K562 (cell line): Measurements from ENCODE around the gene GPRIN3. TPM values are rescaled to one million over a fixed set of nuclear protein-coding genes. Genes with fewer than 3 reads are reported as not detected.
A peak's percentile ranks its signal among the peaks of the same experiment; 100 is the strongest.

Experiments used
- ATAC-seq: fragments of 200-7000 bp; cut with Tn5 transposase; 3 replicates; pipeline ENCODE4 v1.9.1; 2020; ENCODE audit warnings: moderate library complexity
- BruUV-seq: library from RNA; stranded (reverse); fragments of 400-500 nt; replicated peaks from 2 replicates; lab custom pipeline; 2021; lab: Mats Ljungman, UMichigan
- CTCF ChIA-PET: fragments of 300-600 bp; formaldehyde crosslinking; extraction: SDS; loops from one replicate; lab custom pipeline; 2021; ENCODE audit warnings: low intra/inter-chr PET ratio; lab: Yijun Ruan, JAX
- POLR2A ChIA-PET: fragments of 300-600, 350-650 bp; sonication (Branson Sonifier 250); formaldehyde crosslinking; extraction: SDS; loops from one replicate; lab custom pipeline; 2021; ENCODE audit warnings: antibody characterized with exemption, inconsistent platforms; lab: Yijun Ruan, JAX
- DNase-seq, 4 experiments: peaks; one replicate each; pipeline versions ENCODE4 v3.0.0 to v3.0.0-alpha.2; 2011 to 2018; ENCODE audit warnings: low spot score in 3 of 4, mixed read lengths in 3 of 4; ENCODE audit errors: extremely low read depth in 1 of 4
- FAIRE-seq: peaks from 2 replicates; lab custom pipeline; 2011; peaks lifted over from hg19 to GRCh38; lab: Jason Lieb, UNC
- H2AFZ ChIP-seq: 2 replicates; pipeline ENCODE4 v1.6.0; 2011; ENCODE audit warnings: low read depth, low read length, control low read depth, inconsistent platforms
- H3K27ac ChIP-seq: fragments of 200-600 bp; 3 replicates; pipeline ENCODE4 v1.8.0; 2011; ENCODE audit warnings: low read depth, mild to moderate bottlenecking, control low read depth, inconsistent platforms, low read length, moderate library complexity, mixed read lengths; ENCODE audit errors: extremely low read depth
- H3K27me3 ChIP-seq, 2 experiments: fragments of 300-600 bp in 1 of 2; 2 replicates in 1 of 2; 3 replicates in 1 of 2; pipeline versions ENCODE4 v1.6.0 to v1.8.0; 2011; ENCODE audit warnings: inconsistent platforms in 2 of 2, low read length in 2 of 2, mild to moderate bottlenecking in 1 of 2, mixed read lengths in 1 of 2, moderate library complexity in 1 of 2; ENCODE audit not compliant: control insufficient read depth in 2 of 2, insufficient read depth in 2 of 2
- H3K36me3 ChIP-seq: fragments of 300-600 bp; 3 replicates; pipeline ENCODE4 v1.8.0; 2011; ENCODE audit warnings: mild to moderate bottlenecking, low read length, inconsistent platforms; ENCODE audit not compliant: control insufficient read depth, insufficient read depth
- H3K4me1 ChIP-seq, 2 experiments: fragments of 200-600 bp in 1 of 2; replicated peaks in 1 of 2; 2 replicates in 1 of 2; 3 replicates in 1 of 2; pipeline versions ENCODE4 v1.5.1 to v1.8.0; 2011; ENCODE audit warnings: inconsistent platforms in 2 of 2, low read length in 2 of 2, mild to moderate bottlenecking in 1 of 2, mixed read lengths in 1 of 2, moderate library complexity in 1 of 2; ENCODE audit not compliant: control insufficient read depth in 2 of 2, insufficient read depth in 2 of 2
- H3K4me2 ChIP-seq: 2 replicates; pipeline ENCODE4 v1.6.1; 2011; ENCODE audit warnings: low read length, control low read depth, inconsistent platforms, mixed read lengths; ENCODE audit not compliant: insufficient read depth
- H3K4me3 ChIP-seq: fragments of 200-600 bp; sonication (generic), shearing (Covaris generic); 2 replicates; pipeline ENCODE4 v1.5.1; 2016; ENCODE audit warnings: control low read depth, inconsistent platforms
- H3K79me2 ChIP-seq: fragments of 200-600 bp; 3 replicates; pipeline ENCODE4 v1.8.0; 2011; ENCODE audit warnings: low read length, inconsistent platforms; ENCODE audit not compliant: control insufficient read depth, insufficient read depth
- H3K9ac ChIP-seq, 2 experiments: 2 replicates each; pipeline versions ENCODE4 v1.6.0 to v1.6.1; 2011; ENCODE audit warnings: low read depth in 2 of 2, low read length in 2 of 2, control low read depth in 1 of 2, inconsistent platforms in 1 of 2, mild to moderate bottlenecking in 1 of 2, mixed read lengths in 1 of 2; ENCODE audit not compliant: insufficient read depth in 1 of 2
- H3K9me1 ChIP-seq: one replicate; pipeline ENCODE4 v1.6.0; 2011; ENCODE audit warnings: inconsistent platforms, mild to moderate bottlenecking, low read length, moderate library complexity; ENCODE audit not compliant: control insufficient read depth, insufficient read depth
- H3K9me3 ChIP-seq: replicated peaks from 2 replicates; pipeline ENCODE4 v1.5.1; 2011; ENCODE audit warnings: low read depth, low read length, inconsistent platforms; ENCODE audit not compliant: control insufficient read depth, insufficient read depth
- H4K20me1 ChIP-seq: replicated peaks from 2 replicates; pipeline ENCODE4 v1.6.1; 2011; ENCODE audit warnings: low read length, inconsistent platforms, mixed read lengths; ENCODE audit not compliant: control insufficient read depth, insufficient read depth
- BHLHE40 ChIP-seq: IDR thresholded peaks from 2 replicates; pipeline ENCODE4 v1.6.1; 2011; ENCODE audit warnings: low read length, improper control_type of control experiment
- FOSL1 ChIP-seq: fragments of 200-800 bp; sonication (Bioruptor generic); conservative IDR thresholded peaks from 2 replicates; pipeline ENCODE4 v1.6.1; 2016; ENCODE audit warnings: missing genetic modification characterization, missing compliant biosample characterization
- GATAD2A ChIP-seq: fragments of 450-650 bp; IDR thresholded peaks from 2 replicates; pipeline ENCODE4 v1.6.1; 2017
- KHSRP ChIP-seq: fragments of 450-650 bp; IDR thresholded peaks from 2 replicates; pipeline ENCODE4 v1.6.1; 2017
- NEUROD1 ChIP-seq: fragments of 150-350 bp; IDR thresholded peaks from 2 replicates; pipeline ENCODE4 v1.6.1; 2014; ENCODE audit warnings: borderline replicate concordance, low read length, low read depth; ENCODE audit not compliant: partially characterized antibody
- PYGO2 ChIP-seq: fragments of 450-650 bp; IDR thresholded peaks from 2 replicates; pipeline ENCODE4 v1.6.1; 2016; ENCODE audit warnings: mild to moderate bottlenecking, missing genetic modification characterization, moderate library complexity, missing compliant biosample characterization
- RFX1 ChIP-seq: fragments of 450-650 bp; IDR thresholded peaks from 2 replicates; pipeline ENCODE4 v1.6.1; 2016; ENCODE audit warnings: mild to moderate bottlenecking, moderate library complexity
- RUNX1 ChIP-seq: sonication (generic); IDR thresholded peaks from 2 replicates; pipeline ENCODE4 v1.6.1; 2016; ENCODE audit warnings: antibody characterized with exemption, low read depth
- SAP30 ChIP-seq: fragments of 200-600 bp; sonication (generic); IDR thresholded peaks from 2 replicates; pipeline ENCODE4 v1.6.1; 2012; ENCODE audit warnings: borderline replicate concordance, low read depth, mild to moderate bottlenecking, moderate library complexity, low read length, control low read depth, inconsistent platforms; ENCODE audit not compliant: insufficient read depth, poor library complexity, severe bottlenecking
- SREBF1 ChIP-seq: fragments of 150-350 bp; IDR thresholded peaks from 2 replicates; pipeline ENCODE4 v1.6.1; 2014; ENCODE audit warnings: antibody characterized with exemption, low read depth, low read length, borderline replicate concordance
- TAL1 ChIP-seq: fragments of 450-650 bp; IDR thresholded peaks from 2 replicates; pipeline ENCODE4 v1.6.1; 2016; ENCODE audit warnings: mild to moderate bottlenecking
- ZNF175 ChIP-seq: fragments of 200-800 bp; sonication (Bioruptor generic); IDR thresholded peaks from 2 replicates; pipeline ENCODE4 v1.6.1; 2016; ENCODE audit warnings: low read depth, mild to moderate bottlenecking, missing genetic modification characterization, missing compliant biosample characterization
- ZNF253 ChIP-seq: fragments of 250-450 bp; sonication (Bioruptor Pico); conservative IDR thresholded peaks from 2 replicates; pipeline ENCODE4 v1.6.1; 2021; ENCODE audit warnings: mild to moderate bottlenecking
- ZNF324 ChIP-seq: fragments of 250-450 bp; sonication (Bioruptor Pico); IDR thresholded peaks from 2 replicates; pipeline ENCODE4 v1.4.0; 2020; ENCODE audit warnings: mild to moderate bottlenecking
- ZNF561 ChIP-seq: fragments of 450-650 bp; formaldehyde crosslinking; conservative IDR thresholded peaks from 2 replicates; pipeline ENCODE4 v1.4.0; 2020; ENCODE audit warnings: mild to moderate bottlenecking, moderate library complexity
- ZNF707 ChIP-seq: fragments of 250-450 bp; sonication (Bioruptor Pico); conservative IDR thresholded peaks from 2 replicates; pipeline ENCODE4 v1.8.0; 2022; ENCODE audit warnings: inconsistent platforms, mild to moderate bottlenecking, moderate library complexity
- WGBS: fragments of 100-300 bp; shearing (Covaris generic); methylation state at CpG from one replicate; pipeline ENCODE4 v1.1.6; 2016; ENCODE audit warnings: low coverage, mixed read lengths; ENCODE audit not compliant: insufficient coverage; ENCODE audit errors: missing lambda C conversion rate; 5-methylcytosine and 5-hydroxymethylcytosine counted together
- in situ Hi-C: fragments of 300-500 bp; cut with MboI; formaldehyde crosslinking; loops from 4 replicates; pipeline ENCODE4 v1.15.0; 2018; ENCODE audit warnings: inconsistent platforms, mixed read lengths
- intact Hi-C: fragments of 100-400 bp; cut with micrococcal nuclease; formaldehyde crosslinking; loops from 2 replicates; pipeline ENCODE4 v1.14.2; 2022
- polyA plus RNA-seq, 8 experiments: library from polyadenylated mRNA; depleted of rRNA in 4 of 8; stranded (reverse) in 5 of 8; unstranded in 3 of 8; fragments of >200 nt; fragmentation: Nextera tagmentation in 2 of 8; fragmentation: Illumina TruSeq in 1 of 8; extraction: Ambion mirVana in 2 of 8; extraction: Trizol in 1 of 8; gene quantifications; 2 replicates each; pipeline versions ENCODE4 v1.2.1 to v1.2.3, GENCODE V29; 2011 to 2014; ENCODE audit warnings: inconsistent platforms in 1 of 8, missing spikeins in 1 of 8
- total RNA-seq, 7 experiments: library from RNA; depleted of rRNA in 6 of 7; stranded (reverse); fragments of >200 nt in 6 of 7; fragmentation: Illumina TruSeq in 2 of 7; extraction: Trizol in 2 of 7; gene quantifications; 2 replicates each; pipeline versions ENCODE4 v1.2.1 to v1.2.3, GENCODE V29; 2011 to 2021; ENCODE audit warnings: low replicate concordance in 1 of 7
- TF ChIP-seq, protein P1 (sequence below): fragments of 450-650 bp; IDR thresholded peaks from 2 replicates; pipeline ENCODE4 v1.6.1; 2018; ENCODE audit warnings: mild to moderate bottlenecking, low read depth; ENCODE audit not compliant: partially characterized antibody
- TF ChIP-seq, protein P2 (sequence below): fragments of 200-800 bp; sonication (Bioruptor generic); IDR thresholded peaks from 2 replicates; pipeline ENCODE4 v1.6.1; 2017; ENCODE audit warnings: missing genetic modification characterization, missing compliant biosample characterization
- TF ChIP-seq, protein P3 (sequence below): fragments of 450-650 bp; IDR thresholded peaks from 2 replicates; pipeline ENCODE4 v1.6.1; 2014; ENCODE audit warnings: low read depth, mild to moderate bottlenecking, moderate library complexity, borderline replicate concordance

Gene GPRIN3
- total and polyA plus RNA-seq, 9 of the 15 experiments (the other 6 are each of a cell fraction or from before 2014, with no cell fraction given): 0.02 TPM; not detected in 8

DNA sequence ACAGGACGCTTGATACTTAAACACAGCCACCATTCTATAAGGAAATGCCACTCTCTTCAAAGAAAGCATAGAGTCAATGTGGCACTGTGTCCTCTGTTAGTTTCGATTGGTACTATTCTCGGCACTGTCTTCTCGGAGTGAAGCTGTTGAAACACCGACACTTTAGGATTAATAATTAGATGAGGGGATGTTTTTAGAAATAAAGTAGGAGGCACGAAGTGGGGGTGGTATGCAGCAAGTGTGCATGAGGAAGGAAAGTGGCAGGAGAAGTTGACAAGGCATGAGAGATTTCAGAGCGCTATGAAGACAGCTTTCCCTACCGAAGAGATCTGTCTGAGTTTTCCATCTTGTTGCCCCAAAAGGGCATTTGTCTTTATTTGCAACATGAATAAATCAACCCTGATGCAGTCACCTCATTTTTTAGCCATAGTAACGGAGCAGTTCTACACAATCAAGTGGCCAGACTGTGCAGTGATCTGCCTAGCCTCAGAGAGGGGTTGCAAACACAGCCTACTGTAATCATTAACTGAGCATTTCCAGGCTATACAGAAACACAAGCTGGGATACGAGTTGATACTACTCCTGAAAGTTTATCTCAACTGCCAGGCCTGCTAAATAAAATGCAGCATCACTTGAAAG lies 8.3 kb downstream of the GPRIN3 start:
- Histone ChIP-seq H3K27ac (no peak overlapping the region), H3K4me2 (no peak overlapping the region), H3K9ac (no peak overlapping the region), H3K4me1 (no peaks in the 10 kb centered on the region), H3K9me1 (no peaks in the 10 kb centered on the region), H3K27me3 (no peaks in the 10 kb centered on the region), H3K36me3 (no peaks in the 10 kb centered on the region), H3K4me3 (no peak overlapping the region), H4K20me1 (no peaks in the 10 kb centered on the region), H2AFZ (no peak overlapping the region), H3K9me3 (no peaks in the 10 kb centered on the region), H3K79me2 (no peaks in the 10 kb centered on the region)
- ATAC-seq (peak; percentile 67), DNase-seq (peak in 1 of 4 experiments; percentile 2), FAIRE-seq (no peak)
- ChIA-PET POLR2A (interaction anchor here (1.0 kb wide), 1 partner anchor 9 kb away, joined by 5 read pairs; the partner anchor contains the start of gene GPRIN3), CTCF (no interaction called here)
- in situ Hi-C loops (no loop called here), intact Hi-C loops (no loop called here)
- under 1% methylated on average over 10 of the region's 10 CpGs for WGBS
- no TSS peak for BruUV-seq
- TF ChIP-seq, protein P1, sequence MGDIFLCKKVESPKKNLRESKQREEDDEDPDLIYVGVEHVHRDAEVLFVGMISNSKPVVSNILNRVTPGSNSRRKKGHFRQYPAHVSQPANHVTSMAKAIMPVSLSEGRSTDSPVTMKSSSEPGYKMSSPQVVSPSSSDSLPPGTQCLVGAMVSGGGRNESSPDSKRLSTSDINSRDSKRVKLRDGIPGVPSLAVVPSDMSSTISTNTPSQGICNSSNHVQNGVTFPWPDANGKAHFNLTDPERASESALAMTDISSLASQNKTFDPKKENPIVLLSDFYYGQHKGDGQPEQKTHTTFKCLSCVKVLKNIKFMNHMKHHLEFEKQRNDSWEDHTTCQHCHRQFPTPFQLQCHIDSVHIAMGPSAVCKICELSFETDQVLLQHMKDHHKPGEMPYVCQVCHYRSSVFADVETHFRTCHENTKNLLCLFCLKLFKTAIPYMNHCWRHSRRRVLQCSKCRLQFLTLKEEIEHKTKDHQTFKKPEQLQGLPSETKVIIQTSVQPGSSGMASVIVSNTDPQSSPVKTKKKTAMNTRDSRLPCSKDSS: no peak
- TF ChIP-seq SAP30 (no peak), ZNF175 (CRISPR knock-in tag) (no peak), RFX1 (no peak), GATAD2A (no peak), ZNF707 (CRISPR knock-in tag) (no peak), KHSRP (no peak), BHLHE40 (no peak), PYGO2 (tag) (no peak), NEUROD1 (no peak), ZNF561 (CRISPR knock-in tag) (no peak), ZNF324 (CRISPR knock-in tag) (no peak), RUNX1 (no peak), SREBF1 (no peak), FOSL1 (no peak), TAL1 (peak; percentile 61; the same call in 1 of the 2 replicates), ZNF253 (CRISPR knock-in tag) (no peak)
- TF ChIP-seq, protein P2, sequence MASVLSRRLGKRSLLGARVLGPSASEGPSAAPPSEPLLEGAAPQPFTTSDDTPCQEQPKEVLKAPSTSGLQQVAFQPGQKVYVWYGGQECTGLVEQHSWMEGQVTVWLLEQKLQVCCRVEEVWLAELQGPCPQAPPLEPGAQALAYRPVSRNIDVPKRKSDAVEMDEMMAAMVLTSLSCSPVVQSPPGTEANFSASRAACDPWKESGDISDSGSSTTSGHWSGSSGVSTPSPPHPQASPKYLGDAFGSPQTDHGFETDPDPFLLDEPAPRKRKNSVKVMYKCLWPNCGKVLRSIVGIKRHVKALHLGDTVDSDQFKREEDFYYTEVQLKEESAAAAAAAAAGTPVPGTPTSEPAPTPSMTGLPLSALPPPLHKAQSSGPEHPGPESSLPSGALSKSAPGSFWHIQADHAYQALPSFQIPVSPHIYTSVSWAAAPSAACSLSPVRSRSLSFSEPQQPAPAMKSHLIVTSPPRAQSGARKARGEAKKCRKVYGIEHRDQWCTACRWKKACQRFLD: no peak
- TF ChIP-seq, protein P3, sequence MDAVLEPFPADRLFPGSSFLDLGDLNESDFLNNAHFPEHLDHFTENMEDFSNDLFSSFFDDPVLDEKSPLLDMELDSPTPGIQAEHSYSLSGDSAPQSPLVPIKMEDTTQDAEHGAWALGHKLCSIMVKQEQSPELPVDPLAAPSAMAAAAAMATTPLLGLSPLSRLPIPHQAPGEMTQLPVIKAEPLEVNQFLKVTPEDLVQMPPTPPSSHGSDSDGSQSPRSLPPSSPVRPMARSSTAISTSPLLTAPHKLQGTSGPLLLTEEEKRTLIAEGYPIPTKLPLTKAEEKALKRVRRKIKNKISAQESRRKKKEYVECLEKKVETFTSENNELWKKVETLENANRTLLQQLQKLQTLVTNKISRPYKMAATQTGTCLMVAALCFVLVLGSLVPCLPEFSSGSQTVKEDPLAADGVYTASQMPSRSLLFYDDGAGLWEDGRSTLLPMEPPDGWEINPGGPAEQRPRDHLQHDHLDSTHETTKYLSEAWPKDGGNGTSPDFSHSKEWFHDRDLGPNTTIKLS: no peak
